H1 (cell line): ENCODE results near the gene SCAI. TPM values are rescaled to one million over a fixed set of nuclear protein-coding genes. Genes with fewer than 3 reads are reported as not detected.

ENCODE experiments used
- CHD7 ChIP-seq: fragments of 300-600 bp; sonication (generic); IDR thresholded peaks from 2 replicates; pipeline ENCODE4 v1.7.1; 2012; ENCODE audit warnings: low read length, moderate library complexity, mild to moderate bottlenecking, inconsistent platforms; ENCODE audit not compliant: insufficient replicate concordance
- CTCF ChIP-seq, 3 experiments: IDR thresholded peaks; 1 replicate in 2 of 3; 2 replicates in 1 of 3; pipeline versions ENCODE4 v1.5.1 to v1.6.1; 2011; ENCODE audit warnings: low read length in 3 of 3, mild to moderate bottlenecking in 3 of 3, inconsistent platforms in 2 of 3, low read depth in 1 of 3, moderate library complexity in 1 of 3; ENCODE audit not compliant: insufficient read depth in 1 of 3; ENCODE audit errors: control extremely low read depth in 1 of 3
- JUN ChIP-seq: IDR thresholded peaks from 2 replicates; pipeline ENCODE4 v1.6.1; 2011; ENCODE audit warnings: low read depth, mild to moderate bottlenecking, improper control_type of control experiment, low read length
- KDM1A ChIP-seq: fragments of 200-600, 300-600 bp; sonication (generic); IDR thresholded peaks from 2 replicates; pipeline ENCODE4 v1.7.1; 2016; ENCODE audit warnings: mild to moderate bottlenecking, low read length, borderline replicate concordance
- KDM4A ChIP-seq: IDR thresholded peaks from one replicate; pipeline ENCODE4 v1.7.1; 2012; ENCODE audit warnings: low read depth, mild to moderate bottlenecking, moderate library complexity, low read length, inconsistent platforms; ENCODE audit not compliant: severe bottlenecking
- KDM5A ChIP-seq: fragments of 200-600 bp; IDR thresholded peaks from 2 replicates; pipeline ENCODE4 v1.7.1; 2012; ENCODE audit warnings: mild to moderate bottlenecking, low read length, inconsistent platforms, mixed read lengths
- PHF8 ChIP-seq: fragments of 200-600 bp; sonication (generic); conservative IDR thresholded peaks from 2 replicates; pipeline ENCODE4 v1.7.1; 2012; ENCODE audit warnings: low read depth, mild to moderate bottlenecking, inconsistent platforms, low read length, moderate library complexity
- RBBP5 ChIP-seq: IDR thresholded peaks from 2 replicates; pipeline ENCODE4 v1.7.1; 2012; ENCODE audit warnings: low read depth, mild to moderate bottlenecking, inconsistent platforms, low read length, moderate library complexity, borderline replicate concordance
- SUZ12 ChIP-seq: fragments of 200-600 bp; sonication (generic); IDR thresholded peaks from 2 replicates; pipeline ENCODE4 v1.6.1; 2012; ENCODE audit warnings: mild to moderate bottlenecking, inconsistent platforms, low read length, moderate library complexity, mixed read lengths
- polyA plus RNA-seq, 7 experiments: library from polyadenylated mRNA; depleted of rRNA in 3 of 7; stranded (reverse) in 5 of 7; unstranded in 2 of 7; fragments of >200 nt in 5 of 7; fragments of 200-250 nt in 2 of 7; gene quantifications; 1 replicate in 5 of 7; 2 replicates in 1 of 7; 4 replicates in 1 of 7; pipeline versions ENCODE4 v1.2.1 to v1.2.3, GENCODE V29; 2011 to 2013; ENCODE audit warnings: missing spikeins in 2 of 7, mixed read lengths in 2 of 7
- total RNA-seq: library from RNA; stranded (reverse); fragmentation: NEBNext Ultra II Directional; extraction: Animal tissue kit (Norgen Biotek cat#: 25700); gene quantifications from 2 replicates; pipeline ENCODE4 v1.2.1, GENCODE V29; 2021

The SCAI gene
- total and polyA plus RNA-seq, 2 of the 8 experiments (the other 6 are each of a cell fraction or from before 2014, with no cell fraction given), result 6.4 to 19.8 TPM

- TF ChIP-seq CHD7, result no peak
- no peak for TF ChIP-seq KDM1A
- no peak for TF ChIP-seq PHF8
- TF ChIP-seq KDM5A, result no peak
- no peak for TF ChIP-seq SUZ12
- no peak for TF ChIP-seq RBBP5
- no peak for TF ChIP-seq JUN
- no peak for TF ChIP-seq KDM4A
- TF ChIP-seq CTCF (IDR thresholded peaks at IDR 0.05; ENCODE audit: control extremely low read depth in 1 of 3, insufficient read depth in 1 of 3, low read depth in 1 of 3, low read length in 3 of 3), result no peak
Measured at GRCh38 chr9:124968238-124968637, 175.1 kb downstream of the SCAI start (continued).
